Mucosa of descending colon (tissue), 3 donors: ENCODE measurements around the gene PDGFD. TPM values are rescaled to one million over a fixed set of nuclear protein-coding genes. Genes with fewer than 3 reads are reported as not detected.

Experiments used
- ATAC-seq: fragments of 200-7000 bp; cut with Tn5 transposase; one replicate; pipeline ENCODE4 v1.9.1; 2020; ENCODE audit warnings: mild to moderate bottlenecking, moderate library complexity
- DNase-seq, 3 donors: peaks; one replicate each; pipeline ENCODE4 v3.0.0-alpha.2; 2020
- H3K36me3 ChIP-seq: fragments of 200-600 bp; one replicate; pipeline ENCODE4 v1.8.0; 2021; ENCODE audit warnings: low read depth, mild to moderate bottlenecking
- H3K4me1 ChIP-seq: fragments of 200-600 bp; one replicate; pipeline ENCODE4 v1.8.0; 2021; ENCODE audit warnings: low read depth, mild to moderate bottlenecking
- H3K4me3 ChIP-seq: fragments of 200-600 bp; one replicate; pipeline ENCODE4 v1.8.0; 2021; ENCODE audit warnings: mild to moderate bottlenecking
- H3K9me3 ChIP-seq: fragments of 200-600 bp; one replicate; pipeline ENCODE4 v1.8.0; 2021; ENCODE audit warnings: mild to moderate bottlenecking
- intact Hi-C, 2 donors: fragments of 100-400 bp; cut with DNase I in 1 of 2; cut with micrococcal nuclease in 1 of 2; formaldehyde crosslinking; loops; one replicate each; pipeline versions ENCODE4 v1.11.0 to v1.11.1; 2022; cut with DNase I, micrococcal nuclease
- total RNA-seq, 3 donors: library from RNA; stranded (reverse); fragmentation: NEBNext Ultra II Directional in 2 of 3; extraction: Animal tissue kit (Norgen Biotek cat#: 25700) in 2 of 3; gene quantifications; one replicate each; pipeline versions ENCODE4 v1.2.1 to v1.2.4, GENCODE V29; 2021 to 2023
- TF ChIP-seq, protein P1 (sequence below): fragments of 200-600 bp; IDR thresholded peaks from one replicate; pipeline ENCODE4 v1.8.0; 2022; ENCODE audit warnings: antibody characterized with exemption, mild to moderate bottlenecking
- donor health status: DM: no; HTN: no; CAD: no; lungs with moderate emphysema.
- donor health status: DM: no; HTN: no; CAD: no.
- donor health status: DM: no; HTN: yes; CAD: no.

PDGFD gene
- total RNA-seq, 3 donors from 2014 or later = 3.4 to 6.9 (median 5.7) TPM

- H3K4me3 ChIP-seq = no peak overlapping the region
- H3K4me1 ChIP-seq = no peaks in the 10 kb centered on the region
- TF ChIP-seq, protein P1, sequence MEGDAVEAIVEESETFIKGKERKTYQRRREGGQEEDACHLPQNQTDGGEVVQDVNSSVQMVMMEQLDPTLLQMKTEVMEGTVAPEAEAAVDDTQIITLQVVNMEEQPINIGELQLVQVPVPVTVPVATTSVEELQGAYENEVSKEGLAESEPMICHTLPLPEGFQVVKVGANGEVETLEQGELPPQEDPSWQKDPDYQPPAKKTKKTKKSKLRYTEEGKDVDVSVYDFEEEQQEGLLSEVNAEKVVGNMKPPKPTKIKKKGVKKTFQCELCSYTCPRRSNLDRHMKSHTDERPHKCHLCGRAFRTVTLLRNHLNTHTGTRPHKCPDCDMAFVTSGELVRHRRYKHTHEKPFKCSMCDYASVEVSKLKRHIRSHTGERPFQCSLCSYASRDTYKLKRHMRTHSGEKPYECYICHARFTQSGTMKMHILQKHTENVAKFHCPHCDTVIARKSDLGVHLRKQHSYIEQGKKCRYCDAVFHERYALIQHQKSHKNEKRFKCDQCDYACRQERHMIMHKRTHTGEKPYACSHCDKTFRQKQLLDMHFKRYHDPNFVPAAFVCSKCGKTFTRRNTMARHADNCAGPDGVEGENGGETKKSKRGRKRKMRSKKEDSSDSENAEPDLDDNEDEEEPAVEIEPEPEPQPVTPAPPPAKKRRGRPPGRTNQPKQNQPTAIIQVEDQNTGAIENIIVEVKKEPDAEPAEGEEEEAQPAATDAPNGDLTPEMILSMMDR = no peak
- no peaks in the 10 kb centered on the region for H3K9me3 ChIP-seq
- ATAC-seq = no peak
- no peaks in the 10 kb centered on the region for H3K36me3 ChIP-seq
- no peak for DNase-seq
- intact Hi-C loops = loop anchor here in 1 of 2 donors (10.0 kb wide), 1 partner anchor 444 kb away; no protein-coding TSS in a partner anchor
Observed at GRCh38 chr11:104129145-104129544, 34.8 kb downstream of the PDGFD start.

- H3K4me3 ChIP-seq = no peak overlapping the region
- intact Hi-C loops = loop anchor here in 1 of 2 donors (10.0 kb wide), 1 partner anchor 443 kb away; no protein-coding TSS in a partner anchor
- H3K4me1 ChIP-seq = no peaks in the 10 kb centered on the region
- H3K36me3 ChIP-seq = no peaks in the 10 kb centered on the region
- ATAC-seq (no peak), DNase-seq (no peak)
- H3K9me3 ChIP-seq = no peaks in the 10 kb centered on the region
- TF ChIP-seq, protein P1 = no peak
Observed at GRCh38 chr11:104127828-104128227, 36.1 kb downstream of the PDGFD start.

DNA sequence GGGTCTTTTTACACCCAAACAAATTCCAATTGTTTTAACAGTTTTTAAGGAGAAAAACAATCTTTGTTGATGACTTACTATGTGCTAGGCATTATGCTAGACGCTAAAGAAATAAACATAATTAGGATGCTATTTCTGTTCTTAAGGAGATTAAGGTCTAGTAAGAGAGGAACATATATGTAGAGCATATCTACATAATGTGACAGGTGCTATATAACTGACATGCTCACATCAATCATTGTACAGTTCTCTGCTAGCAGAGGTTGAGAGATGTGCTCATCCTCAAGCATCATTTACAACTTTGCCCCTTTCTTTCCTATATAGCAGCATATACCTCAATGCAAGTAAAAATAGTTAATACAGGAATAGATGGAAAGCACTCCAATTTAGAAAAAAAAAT lies 37.5 kb downstream of the PDGFD start:
- TF ChIP-seq, protein P1 = no peak
- intact Hi-C loops = loop anchor here in 1 of 2 donors (10.0 kb wide), 1 partner anchor 442 kb away; no protein-coding TSS in a partner anchor
- Histone ChIP-seq H3K36me3 (no peaks in the 10 kb centered on the region), H3K4me3 (no peak overlapping the region), H3K4me1 (no peaks in the 10 kb centered on the region), H3K9me3 (no peaks in the 10 kb centered on the region)
- no peak for ATAC-seq
- DNase-seq = no peak

DNA sequence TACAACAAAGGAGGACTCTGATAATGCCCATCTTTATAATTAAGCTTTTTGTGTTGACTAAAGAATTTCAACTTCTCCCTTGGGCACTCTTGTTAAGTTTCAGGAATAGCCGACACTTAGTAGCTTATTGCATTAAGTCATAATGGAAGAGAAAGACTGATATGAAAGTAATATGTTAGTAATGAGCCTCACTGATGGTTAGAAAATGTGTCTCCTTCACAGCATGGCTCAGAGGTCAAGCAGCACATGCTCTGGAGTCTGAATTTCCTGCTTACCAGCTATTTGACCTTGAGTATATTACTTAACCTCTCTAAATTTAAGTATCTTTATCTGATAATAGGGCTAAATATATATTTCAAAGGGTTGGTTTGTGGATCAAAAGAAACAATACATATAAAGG lies 39.0 kb downstream of the PDGFD start:
- TF ChIP-seq, protein P1 = no peak
- DNase-seq = no peak
- no peak overlapping the region for H3K4me3 ChIP-seq
- H3K4me1 ChIP-seq = no peaks in the 10 kb centered on the region
- ATAC-seq = no peak
- no peaks in the 10 kb centered on the region for H3K36me3 ChIP-seq
- no peaks in the 10 kb centered on the region for H3K9me3 ChIP-seq
- intact Hi-C loops = loop anchor here in 1 of 2 donors (10.0 kb wide), 1 partner anchor 440 kb away; no protein-coding TSS in a partner anchor

DNA sequence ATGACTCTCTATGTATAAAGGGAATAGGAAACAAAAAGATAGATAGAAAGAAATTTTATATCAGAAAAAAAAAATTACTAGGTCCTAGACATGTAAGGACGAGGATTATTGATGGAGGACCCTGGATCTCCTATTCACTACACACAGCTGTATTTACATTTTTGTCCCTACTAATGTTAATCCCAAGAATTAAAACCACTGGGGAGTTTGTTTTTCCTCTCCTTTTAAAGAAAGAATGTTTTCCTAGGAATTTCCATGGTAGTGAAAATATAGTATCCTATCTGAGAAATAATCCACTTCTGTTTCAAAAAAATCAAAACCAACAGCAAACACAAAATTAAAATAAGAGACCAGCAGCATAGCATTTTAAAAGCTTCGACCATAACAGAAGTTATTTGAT lies 41.1 kb downstream of the PDGFD start:
- ATAC-seq (no peak), DNase-seq (no peak)
- H3K9me3 ChIP-seq = no peaks in the 10 kb centered on the region
- no peak overlapping the region for H3K4me3 ChIP-seq
- H3K36me3 ChIP-seq = no peaks in the 10 kb centered on the region
- intact Hi-C loops = loop anchor here in 1 of 2 donors (10.0 kb wide), 1 partner anchor 438 kb away; no protein-coding TSS in a partner anchor
- TF ChIP-seq, protein P1 = no peak
- no peaks in the 10 kb centered on the region for H3K4me1 ChIP-seq
